GM23338 (cell line): Measurements from ENCODE around the gene HSPA14. TPM values are rescaled to one million over a fixed set of nuclear protein-coding genes. Genes with fewer than 3 reads are reported as not detected.

Source experiments
- ATAC-seq: fragments of 200-7000 bp; cut with Tn5 transposase; 3 replicates; pipeline ENCODE4 v1.9.1; 2020
- DNase-seq: peaks from one replicate; pipeline ENCODE4 v3.0.0-alpha.2; 2015; ENCODE audit warnings: low spot score
- H2AFZ ChIP-seq: fragments of 200-600 bp; sonication (generic); 2 replicates; pipeline ENCODE4 v1.8.0; 2016; ENCODE audit warnings: antibody characterized with exemption, mild to moderate bottlenecking, moderate library complexity
- H3F3A ChIP-seq: fragments of 200-600 bp; sonication (generic); replicated peaks from 2 replicates; pipeline ENCODE4 v1.8.0; 2017; ENCODE audit warnings: antibody characterized with exemption, mixed run types, low read depth
- H3K27ac ChIP-seq: fragments of 200-600 bp; sonication (generic); 2 replicates; pipeline ENCODE4 v1.6.1; 2016; ENCODE audit warnings: low read depth
- H3K27me3 ChIP-seq: fragments of 200-600 bp; sonication (generic); 2 replicates; pipeline ENCODE4 v1.8.0; 2016; ENCODE audit warnings: mild to moderate bottlenecking, mixed run types, moderate library complexity; ENCODE audit not compliant: insufficient read depth
- H3K36me3 ChIP-seq: fragments of 200-600 bp; sonication (generic); 2 replicates; pipeline ENCODE4 v1.8.0; 2016; ENCODE audit warnings: mild to moderate bottlenecking; ENCODE audit not compliant: insufficient read depth
- H3K4me1 ChIP-seq: fragments of 200-600 bp; sonication (generic); 2 replicates; pipeline ENCODE4 v1.8.0; 2016; ENCODE audit warnings: mild to moderate bottlenecking, moderate library complexity; ENCODE audit not compliant: insufficient read depth
- H3K4me2 ChIP-seq: fragments of 200-600 bp; sonication (generic); 2 replicates; pipeline ENCODE4 v1.7.1; 2017; ENCODE audit warnings: mixed run types
- H3K4me3 ChIP-seq: fragments of 200-600 bp; sonication (generic); 2 replicates; pipeline ENCODE4 v1.6.1; 2016; ENCODE audit warnings: mixed run types
- H3K79me2 ChIP-seq: fragments of 200-600 bp; sonication (generic); replicated peaks from 2 replicates; pipeline ENCODE4 v1.8.0; 2017; ENCODE audit warnings: mild to moderate bottlenecking; ENCODE audit not compliant: insufficient read depth
- H3K9me2 ChIP-seq: fragments of 200-600 bp; sonication (generic); 2 replicates; pipeline ENCODE4 v1.8.0; 2017; ENCODE audit not compliant: insufficient read depth
- H4K20me1 ChIP-seq: fragments of 200-600 bp; sonication (generic); replicated peaks from 2 replicates; pipeline ENCODE4 v1.8.0; 2017; ENCODE audit warnings: mild to moderate bottlenecking; ENCODE audit not compliant: insufficient read depth
- H3K27ac Mint-ChIP-seq: 2 replicates; pipeline ENCODE4 v1.8.0; 2020; ENCODE audit warnings: inconsistent platforms, mild to moderate bottlenecking, moderate library complexity, mixed read lengths
- H3K27me3 Mint-ChIP-seq: 3 replicates; pipeline ENCODE4 v1.8.0; 2022; ENCODE audit warnings: low read depth, mild to moderate bottlenecking, moderate library complexity, mixed read lengths, inconsistent platforms; ENCODE audit not compliant: insufficient read depth, poor library complexity
- H3K36me3 Mint-ChIP-seq: 3 replicates; pipeline ENCODE4 v1.8.0; 2021; ENCODE audit warnings: low read depth, mild to moderate bottlenecking, inconsistent platforms, moderate library complexity, mixed read lengths
- H3K4me1 Mint-ChIP-seq: 3 replicates; pipeline ENCODE4 v1.8.0; 2020; ENCODE audit warnings: mild to moderate bottlenecking, inconsistent platforms, mixed read lengths
- H3K4me3 Mint-ChIP-seq: 3 replicates; pipeline ENCODE4 v1.8.0; 2021; ENCODE audit warnings: moderate library complexity, mild to moderate bottlenecking, inconsistent platforms, mixed read lengths
- H3K9me3 Mint-ChIP-seq: 3 replicates; pipeline ENCODE4 v1.8.0; 2020; ENCODE audit warnings: moderate library complexity, mild to moderate bottlenecking, inconsistent platforms, mixed read lengths
- CREB1 ChIP-seq: fragments of 250-450 bp; sonication (Bioruptor Pico); IDR thresholded peaks from 2 replicates; pipeline ENCODE4 v1.5.0; 2020; ENCODE audit warnings: low read depth, mild to moderate bottlenecking, moderate library complexity
- CTCF ChIP-seq, 2 experiments: fragments of 200-600 bp in 1 of 2; sonication (generic) in 1 of 2; conservative IDR thresholded peaks; 2 replicates each; pipeline versions ENCODE4 v1.5.1 to v1.6.1; 2016 to 2017; ENCODE audit warnings: antibody characterized with exemption in 2 of 2, low read depth in 2 of 2, mild to moderate bottlenecking in 2 of 2, moderate library complexity in 1 of 2
- ETS1 ChIP-seq: IDR thresholded peaks from 2 replicates; pipeline ENCODE4 v1.6.1; 2016; ENCODE audit warnings: antibody characterized with exemption
- EZH2 ChIP-seq: fragments of 200-600 bp; sonication (generic); IDR thresholded peaks from one replicate; pipeline ENCODE4 v1.8.0; 2017; ENCODE audit warnings: antibody characterized with exemption, mild to moderate bottlenecking, low read depth; ENCODE audit not compliant: unreplicated experiment
- EZH2phosphoT487 ChIP-seq: fragments of 200-600 bp; sonication (generic); IDR thresholded peaks from one replicate; pipeline ENCODE4 v1.8.1; 2018; ENCODE audit warnings: antibody characterized with exemption; ENCODE audit not compliant: unreplicated experiment
- JUNB ChIP-seq: IDR thresholded peaks from one replicate; pipeline ENCODE4 v1.6.1; 2016; ENCODE audit warnings: antibody characterized with exemption; ENCODE audit not compliant: unreplicated experiment
- NANOG ChIP-seq: IDR thresholded peaks from 2 replicates; pipeline ENCODE4 v1.6.1; 2016; ENCODE audit warnings: antibody characterized with exemption, borderline replicate concordance
- POLR2AphosphoS5 ChIP-seq: IDR thresholded peaks from 2 replicates; pipeline ENCODE4 v1.6.1; 2016; ENCODE audit warnings: antibody characterized with exemption, low read depth
- REST ChIP-seq: IDR thresholded peaks from one replicate; pipeline ENCODE4 v1.6.1; 2018; ENCODE audit warnings: antibody characterized with exemption; ENCODE audit not compliant: unreplicated experiment
- STAT1 ChIP-seq: IDR thresholded peaks from one replicate; pipeline ENCODE4 v1.6.1; 2016; ENCODE audit warnings: antibody characterized with exemption; ENCODE audit not compliant: unreplicated experiment
- ZNF114 ChIP-seq: fragments of 250-450 bp; sonication (Bioruptor Pico); IDR thresholded peaks from 2 replicates; pipeline ENCODE4 v1.5.0; 2020; ENCODE audit warnings: mild to moderate bottlenecking, moderate library complexity
- ZNF331 ChIP-seq: fragments of 250-450 bp; sonication (Bioruptor Pico); IDR thresholded peaks from 2 replicates; pipeline ENCODE4 v1.5.0; 2020; ENCODE audit warnings: low read depth, mild to moderate bottlenecking, moderate library complexity
- polyA plus RNA-seq: library from polyadenylated mRNA; unstranded; fragments of >200 nt; fragmentation: Nextera tagmentation; extraction: Ambion mirVana; gene quantifications from 2 replicates; pipeline ENCODE4 v1.2.1, GENCODE V29; 2016
- total RNA-seq: library from RNA; depleted of rRNA; stranded (reverse); fragments of >200 nt; shearing (Covaris generic); gene quantifications from 2 replicates; pipeline ENCODE4 v1.2.3, GENCODE V29; 2014

The HSPA14 gene
- total and polyA plus RNA-seq, 2 experiments from 2014 or later: 32.4 to 46.5 TPM

- TF ChIP-seq REST (no peak), EZH2phosphoT487 (no peak), POLR2AphosphoS5 (no peak), STAT1 (no peak), ZNF114 (CRISPR knock-in tag) (no peak), CTCF (conservative IDR thresholded peaks at IDR 0.05; ENCODE audit: low read depth in 2 of 2) (no peak)
These were observed 14.1 kb upstream of the HSPA14 start (continued) for GRCh38 chr10:14823966-14824365.

GRCh38 chr10:14826076-14826829, 11.9 kb upstream of the HSPA14 start:
- Mint-ChIP-seq H3K9me3 (no peaks in the 10 kb centered on the region), H3K4me3 (no peak overlapping the region), H3K27ac (no peak overlapping the region), H3K4me1 (peaks cover 14% of the 10 kb centered on the region), H3K27me3 (no peaks in the 10 kb centered on the region), H3K36me3 (no peaks in the 10 kb centered on the region)
- Histone ChIP-seq H3K79me2 (no peaks in the 10 kb centered on the region), H3K27me3 (no peaks in the 10 kb centered on the region), H4K20me1 (no peaks in the 10 kb centered on the region), H2AFZ (no peak overlapping the region), H3F3A (no peaks in the 10 kb centered on the region), H3K4me1 (peaks cover 12% of the 10 kb centered on the region; the same call in 1 of the 2 replicates), H3K4me2 (no peak overlapping the region), H3K4me3 (no peak overlapping the region), H3K27ac (no peak overlapping the region), H3K9me2 (no peaks in the 10 kb centered on the region), H3K36me3 (no peaks in the 10 kb centered on the region)
- no peak for ATAC-seq
- no peak for DNase-seq
- TF ChIP-seq POLR2AphosphoS5 (no peak), JUNB (no peak), NANOG (no peak), ZNF114 (CRISPR knock-in tag) (no peak), ZNF331 (no peak), REST (no peak), CTCF (conservative IDR thresholded peaks at IDR 0.05; ENCODE audit: low read depth in 2 of 2) (no peak), EZH2phosphoT487 (no peak), STAT1 (no peak), ETS1 (no peak), CREB1 (CRISPR knock-in tag) (no peak), EZH2 (no peak)
